MM.1S (cell line): ENCODE results near the gene PGAP1.

Experiments
- DNase-seq: peaks from one replicate; pipeline ENCODE4 v3.0.0-alpha.2; 2015
- H2AFZ ChIP-seq: fragments of 300-600 bp; sonication (generic); 2 replicates; pipeline ENCODE4 v1.6.0; 2016; ENCODE audit warnings: antibody characterized with exemption, low read length
- H3F3A ChIP-seq: fragments of 300-600 bp; sonication (generic); 2 replicates; pipeline ENCODE4 v1.6.1; 2016; ENCODE audit warnings: mild to moderate bottlenecking, antibody characterized with exemption, low read length, moderate library complexity, mixed read lengths; ENCODE audit not compliant: insufficient read depth
- H3K27ac ChIP-seq: fragments of 300-600 bp; sonication (generic); 2 replicates; pipeline ENCODE4 v1.5.1; 2016; ENCODE audit warnings: mild to moderate bottlenecking, low read length
- H3K27me3 ChIP-seq: fragments of 300-600 bp; sonication (generic); replicated peaks from 2 replicates; pipeline ENCODE4 v1.6.0; 2016; ENCODE audit warnings: low read length; ENCODE audit not compliant: insufficient read depth
- H3K36me3 ChIP-seq: fragments of 300-600 bp; sonication (generic); replicated peaks from 2 replicates; pipeline ENCODE4 v1.6.1; 2016; ENCODE audit warnings: mild to moderate bottlenecking, low read length, mixed read lengths; ENCODE audit not compliant: insufficient read depth
- H3K4me1 ChIP-seq: fragments of 300-600 bp; sonication (generic); 2 replicates; pipeline ENCODE4 v1.6.1; 2016; ENCODE audit warnings: low read length, mixed read lengths
- H3K4me2 ChIP-seq: fragments of 300-600 bp; sonication (generic); 2 replicates; pipeline ENCODE4 v1.6.0; 2016; ENCODE audit warnings: low read depth, low read length
- H3K4me3 ChIP-seq: fragments of 300-600 bp; sonication (generic); 2 replicates; pipeline ENCODE4 v1.5.1; 2016; ENCODE audit warnings: low read length, mixed read lengths
- H3K79me2 ChIP-seq: fragments of 300-600 bp; sonication (generic); 2 replicates; pipeline ENCODE4 v1.6.1; 2016; ENCODE audit warnings: mixed run types, low read length, mixed read lengths
- H3K9ac ChIP-seq: fragments of 300-600 bp; sonication (generic); 2 replicates; pipeline ENCODE4 v1.6.1; 2016; ENCODE audit warnings: low read length, mixed read lengths
- H3K9me2 ChIP-seq: fragments of 300-600 bp; sonication (generic); replicated peaks from 2 replicates; pipeline ENCODE4 v1.6.1; 2016; ENCODE audit warnings: mild to moderate bottlenecking, low read length, mixed read lengths; ENCODE audit not compliant: insufficient read depth
- H3K9me3 ChIP-seq: fragments of 300-600 bp; sonication (generic); replicated peaks from 2 replicates; pipeline ENCODE4 v1.6.1; 2016; ENCODE audit warnings: mild to moderate bottlenecking, low read length, mixed read lengths; ENCODE audit not compliant: insufficient read depth
- H4K20me1 ChIP-seq: fragments of 300-600 bp; sonication (generic); 2 replicates; pipeline ENCODE4 v1.6.1; 2016; ENCODE audit warnings: mild to moderate bottlenecking, low read length, moderate library complexity, mixed read lengths; ENCODE audit not compliant: insufficient read depth
- EZH2 ChIP-seq: fragments of 300-600 bp; sonication (generic); optimal IDR thresholded peaks from 2 replicates; pipeline ENCODE3; 2017; ENCODE audit warnings: low read depth, mild to moderate bottlenecking, antibody characterized with exemption, low read length, mixed read lengths
- EZH2phosphoT487 ChIP-seq: fragments of 300-600 bp; sonication (generic); IDR thresholded peaks from 2 replicates; pipeline ENCODE4 v1.6.1; 2018; ENCODE audit warnings: antibody characterized with exemption, low read length
- TF ChIP-seq, protein P1 (sequence below): fragments of 300-600 bp; sonication (generic); IDR thresholded peaks from 2 replicates; pipeline ENCODE4 v1.5.1; 2016; ENCODE audit warnings: antibody characterized with exemption, low read length, mixed read lengths

The PGAP1 gene

DNA sequence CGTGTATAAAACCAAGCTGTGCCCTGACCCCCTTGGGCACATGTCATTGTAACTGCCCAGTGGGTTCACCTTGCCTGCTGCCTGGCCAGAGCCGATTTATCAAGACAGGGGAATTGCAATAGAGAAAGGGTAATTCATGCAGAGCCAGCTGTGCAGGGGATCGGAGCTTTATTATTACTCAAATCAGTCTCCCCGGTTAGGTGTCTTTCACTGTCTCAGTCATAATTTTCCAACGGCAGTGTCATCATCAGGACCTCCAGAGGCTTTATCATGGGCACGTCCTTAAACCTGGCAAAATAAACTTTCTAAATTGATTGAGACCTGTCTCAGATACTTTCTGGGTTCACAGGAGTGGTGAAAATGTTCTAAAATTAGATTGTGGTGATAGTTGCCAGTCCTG, 29.6 kb upstream of the PGAP1 start:
- no peak for DNase-seq
- no peaks in the 10 kb centered on the region for H3K36me3 ChIP-seq
- no peak overlapping the region for H3K27ac ChIP-seq
- no peak overlapping the region for H3K4me2 ChIP-seq
- H3K4me1 ChIP-seq: no peaks in the 10 kb centered on the region
- no peaks in the 10 kb centered on the region for H3F3A ChIP-seq
- H3K4me3 ChIP-seq: no peak overlapping the region
- H3K9me2 ChIP-seq: no peaks in the 10 kb centered on the region
- H3K9me3 ChIP-seq: no peaks in the 10 kb centered on the region
- H3K9ac ChIP-seq: no peak overlapping the region
- H2AFZ ChIP-seq: no peak overlapping the region
- no peaks in the 10 kb centered on the region for H3K27me3 ChIP-seq
- no peak for TF ChIP-seq EZH2
- TF ChIP-seq, protein P1, sequence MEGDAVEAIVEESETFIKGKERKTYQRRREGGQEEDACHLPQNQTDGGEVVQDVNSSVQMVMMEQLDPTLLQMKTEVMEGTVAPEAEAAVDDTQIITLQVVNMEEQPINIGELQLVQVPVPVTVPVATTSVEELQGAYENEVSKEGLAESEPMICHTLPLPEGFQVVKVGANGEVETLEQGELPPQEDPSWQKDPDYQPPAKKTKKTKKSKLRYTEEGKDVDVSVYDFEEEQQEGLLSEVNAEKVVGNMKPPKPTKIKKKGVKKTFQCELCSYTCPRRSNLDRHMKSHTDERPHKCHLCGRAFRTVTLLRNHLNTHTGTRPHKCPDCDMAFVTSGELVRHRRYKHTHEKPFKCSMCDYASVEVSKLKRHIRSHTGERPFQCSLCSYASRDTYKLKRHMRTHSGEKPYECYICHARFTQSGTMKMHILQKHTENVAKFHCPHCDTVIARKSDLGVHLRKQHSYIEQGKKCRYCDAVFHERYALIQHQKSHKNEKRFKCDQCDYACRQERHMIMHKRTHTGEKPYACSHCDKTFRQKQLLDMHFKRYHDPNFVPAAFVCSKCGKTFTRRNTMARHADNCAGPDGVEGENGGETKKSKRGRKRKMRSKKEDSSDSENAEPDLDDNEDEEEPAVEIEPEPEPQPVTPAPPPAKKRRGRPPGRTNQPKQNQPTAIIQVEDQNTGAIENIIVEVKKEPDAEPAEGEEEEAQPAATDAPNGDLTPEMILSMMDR: no peak
- no peak for TF ChIP-seq EZH2phosphoT487
- no peaks in the 10 kb centered on the region for H3K79me2 ChIP-seq
- H4K20me1 ChIP-seq: no peaks in the 10 kb centered on the region

DNA sequence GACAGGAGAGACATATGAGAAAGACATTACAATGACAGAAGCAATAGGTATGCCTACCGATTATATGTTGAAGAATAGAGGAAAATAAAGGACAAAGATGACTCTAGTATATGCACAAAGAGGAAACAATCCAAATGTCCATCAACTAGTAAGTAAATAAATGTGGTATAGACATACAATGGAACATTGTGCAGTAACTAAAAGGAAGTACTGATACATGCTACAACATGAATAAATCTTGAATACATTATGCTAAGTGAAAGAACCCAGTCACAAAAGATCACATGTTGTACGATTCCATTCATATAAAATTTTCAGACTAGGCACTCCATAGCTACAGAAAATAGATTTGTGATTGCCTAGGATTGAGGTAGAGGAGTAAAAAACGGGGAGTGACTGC, 28.5 kb upstream of the PGAP1 start:
- no peaks in the 10 kb centered on the region for H3F3A ChIP-seq
- no peak overlapping the region for H2AFZ ChIP-seq
- TF ChIP-seq EZH2phosphoT487 (no peak), EZH2 (no peak)
- TF ChIP-seq, protein P1: no peak

DNA sequence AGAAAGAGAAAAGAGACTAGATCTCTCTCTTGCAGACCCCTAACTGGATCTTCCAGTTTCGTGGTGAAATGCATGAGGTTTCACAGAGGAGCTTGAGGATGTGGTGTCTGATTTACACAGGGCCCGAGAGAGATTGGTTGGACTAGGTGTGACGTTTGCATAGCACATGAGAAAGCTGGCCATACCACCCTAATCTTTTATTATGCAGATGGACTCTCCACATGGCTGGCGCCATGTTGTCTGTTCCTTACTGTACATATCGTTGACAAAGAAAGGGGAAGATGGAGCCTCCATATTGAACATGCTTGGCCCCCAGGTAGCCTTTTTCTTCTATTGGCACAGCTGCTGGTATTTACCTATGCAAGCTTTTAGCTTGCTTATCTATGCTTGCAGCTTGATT, 27.5 kb upstream of the PGAP1 start:
- Histone ChIP-seq H3K79me2 (no peaks in the 10 kb centered on the region), H3K36me3 (no peaks in the 10 kb centered on the region), H3F3A (no peaks in the 10 kb centered on the region), H3K4me1 (no peaks in the 10 kb centered on the region), H3K4me3 (no peak overlapping the region), H4K20me1 (no peaks in the 10 kb centered on the region), H3K9ac (no peak overlapping the region), H3K27ac (no peak overlapping the region), H3K4me2 (no peak overlapping the region), H2AFZ (no peak overlapping the region), H3K9me3 (no peaks in the 10 kb centered on the region), H3K9me2 (no peaks in the 10 kb centered on the region), H3K27me3 (no peaks in the 10 kb centered on the region)
- no peak for TF ChIP-seq EZH2
- TF ChIP-seq EZH2phosphoT487: no peak
- TF ChIP-seq, protein P1: no peak
- DNase-seq: no peak

More for the DNA sequence above, 28.5 kb upstream of the PGAP1 start:
- H4K20me1 ChIP-seq: no peaks in the 10 kb centered on the region
- H3K9me2 ChIP-seq: no peaks in the 10 kb centered on the region
- H3K79me2 ChIP-seq: no peaks in the 10 kb centered on the region
- no peaks in the 10 kb centered on the region for H3K36me3 ChIP-seq
- no peaks in the 10 kb centered on the region for H3K4me1 ChIP-seq
- no peaks in the 10 kb centered on the region for H3K27me3 ChIP-seq
- no peak overlapping the region for H3K4me3 ChIP-seq
- no peak overlapping the region for H3K27ac ChIP-seq
- H3K4me2 ChIP-seq: no peak overlapping the region
- H3K9ac ChIP-seq: no peak overlapping the region
- H3K9me3 ChIP-seq: no peaks in the 10 kb centered on the region
- no peak for DNase-seq
